Renal cortex interstitium (tissue), 11 donors: ENCODE results near the gene CARD9. TPM values are rescaled to one million over a fixed set of nuclear protein-coding genes. Genes with fewer than 3 reads are reported as not detected.
"Not testable (repeated sequence)": the region's sequence is repeated elsewhere in the genome, so short reads cannot be mapped to it uniquely, and the experiment has no call there.

ENCODE experiments used
- DNase-seq, 11 donors: peaks; one replicate each; pipeline ENCODE4 v3.0.0-alpha.2; 2013; ENCODE audit warnings: low read depth in 9 of 11, low spot score in 4 of 11; ENCODE audit errors: extremely low read depth in 1 of 11
- polyA plus RNA-seq, 3 donors: library from polyadenylated mRNA; unstranded; fragments of 120-200 nt; gene quantifications; one replicate each; pipeline ENCODE4 v1.2.1, GENCODE V29; 2013; ENCODE audit not compliant: insufficient read length in 3 of 3

CARD9 gene
- polyA plus RNA-seq, 3 donors = 1.3 to 3.2 (median 3.0) TPM

GRCh38 chr9:136331556-136332481 is 41.6 kb downstream of the CARD9 start:
- no peak for DNase-seq

DNA sequence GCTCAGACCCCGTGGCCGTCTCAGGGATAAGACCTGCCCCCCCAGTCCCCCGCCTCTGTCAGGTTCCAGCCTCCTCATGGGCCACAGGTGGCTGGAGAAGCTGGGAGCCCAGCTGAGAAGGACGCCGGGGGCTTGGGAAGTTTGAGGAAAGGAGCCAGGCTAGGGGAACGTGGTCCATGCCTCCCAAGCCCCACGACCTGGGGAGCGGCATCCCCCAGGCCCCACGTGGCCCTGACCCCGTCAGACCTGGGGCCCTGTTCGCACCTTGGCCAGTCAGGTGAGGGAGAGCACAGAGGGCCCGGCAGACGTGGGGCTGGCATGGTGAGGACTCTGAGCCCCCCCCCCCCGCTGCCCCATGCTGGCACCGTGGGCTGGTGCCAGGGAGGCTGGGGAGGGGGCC is 42.4 kb downstream of the CARD9 start:
- DNase-seq = no peak

- DNase-seq = no peak
Measured at GRCh38 chr9:136330406-136330990, 43.0 kb downstream of the CARD9 start.

- no peak for DNase-seq
Measured at GRCh38 chr9:136329636-136330405, 43.6 kb downstream of the CARD9 start.

GRCh38 chr9:136329211-136329627 is 44.2 kb downstream of the CARD9 start:
- no peak for DNase-seq

- no peak for DNase-seq
Measured at GRCh38 chr9:136328622-136329041, 44.8 kb downstream of the CARD9 start.

DNA sequence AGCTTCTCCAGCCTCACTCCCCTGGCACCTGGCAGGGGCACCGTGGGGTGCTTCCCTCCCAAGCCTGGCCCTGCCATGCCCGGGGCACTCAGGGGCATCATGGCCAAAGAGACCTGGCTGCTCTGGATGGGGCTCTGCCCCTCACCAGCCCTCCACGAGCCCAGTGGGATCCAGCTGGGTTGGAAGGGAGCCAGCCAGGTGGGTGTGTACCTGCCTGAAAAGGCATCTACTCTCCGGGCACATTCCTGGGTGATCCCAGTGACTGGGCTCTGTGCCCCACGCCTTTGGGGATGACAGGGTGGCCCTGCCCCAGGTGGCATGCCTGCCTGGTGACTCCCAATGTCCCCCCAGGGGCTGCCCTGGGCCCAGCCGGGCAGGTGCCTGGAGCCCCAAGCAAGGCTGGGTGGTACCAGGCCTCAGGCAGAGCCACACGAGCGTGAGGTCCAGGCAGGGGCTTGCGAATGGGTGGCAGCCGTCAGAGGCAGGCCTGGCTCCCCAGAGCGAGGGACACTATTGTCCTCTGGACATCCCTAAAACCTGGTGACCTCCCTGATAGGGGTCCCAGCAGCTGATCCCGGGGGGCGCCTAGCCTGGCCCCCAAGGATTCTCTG is 45.4 kb downstream of the CARD9 start:
- no peak for DNase-seq

DNA sequence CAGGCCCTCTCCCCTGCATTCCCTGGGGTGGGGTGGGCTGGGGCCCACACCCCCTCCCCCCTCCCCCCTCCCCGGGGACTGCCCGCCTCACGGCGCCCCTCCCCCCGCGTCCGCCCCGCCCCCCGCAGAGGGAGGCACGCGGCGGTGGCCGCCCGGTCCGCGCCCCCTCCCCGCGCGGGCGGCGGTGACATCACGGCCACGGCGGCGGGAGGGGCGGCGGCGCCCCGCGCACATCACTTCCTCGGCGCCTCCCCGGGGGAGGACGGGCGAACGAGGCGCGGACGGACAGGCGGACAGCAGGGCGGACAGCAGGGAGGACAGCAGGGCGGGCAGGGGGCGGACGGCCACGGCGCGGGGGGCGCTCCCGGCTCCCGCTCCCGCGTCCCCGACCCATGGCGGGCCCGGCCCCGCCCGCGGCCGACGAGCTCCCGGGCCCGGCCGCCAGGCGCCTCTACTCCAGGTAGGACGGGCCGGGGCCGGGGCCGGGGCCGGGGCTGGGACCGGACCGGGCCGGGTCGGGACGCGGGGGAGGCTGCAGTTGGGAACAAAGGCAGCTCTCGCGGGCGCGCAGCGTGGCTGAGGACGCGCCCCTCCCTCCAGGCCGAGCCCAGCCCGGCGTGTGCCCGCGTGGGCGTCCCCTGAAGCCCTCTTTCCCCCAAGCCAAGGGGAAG is 46.0 kb downstream of the CARD9 start, which contains the start of gene GPSM1:
GPSM1 (plus strand) TSS at position 236 of the 671 bp plus-strand sequence; CDS start at position 393, 157 bp downstream.
- DNase-seq = peak in 1 of 11 donors; percentile 34

DNA sequence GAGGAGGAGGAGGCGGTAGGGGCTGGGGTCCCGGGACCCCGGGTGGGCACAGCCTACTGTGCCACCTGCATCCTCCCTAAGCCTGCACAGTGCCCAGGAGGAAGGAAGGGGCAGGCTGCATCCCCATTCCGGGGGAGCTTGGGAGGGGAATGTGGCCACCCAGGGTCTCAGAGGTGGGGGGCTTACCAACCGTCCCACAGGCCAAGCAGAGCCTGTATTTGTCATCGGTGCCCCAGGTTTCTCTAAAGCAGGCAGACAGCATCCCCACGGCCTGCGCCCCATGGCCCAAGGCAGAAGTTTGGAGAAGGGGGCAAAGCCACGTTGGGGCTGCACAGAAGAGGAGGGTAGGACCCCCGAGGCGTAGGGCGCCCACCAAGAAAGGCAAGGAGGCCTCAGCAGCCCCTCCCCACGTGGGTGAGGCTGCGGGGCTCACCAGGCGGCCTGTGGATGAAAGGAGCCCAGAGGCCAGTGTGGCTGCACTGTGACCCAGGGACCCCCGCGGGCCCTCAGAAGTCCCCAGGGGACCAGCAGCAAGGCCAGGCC is 46.6 kb downstream of the CARD9 start:
- no peak for DNase-seq

DNA sequence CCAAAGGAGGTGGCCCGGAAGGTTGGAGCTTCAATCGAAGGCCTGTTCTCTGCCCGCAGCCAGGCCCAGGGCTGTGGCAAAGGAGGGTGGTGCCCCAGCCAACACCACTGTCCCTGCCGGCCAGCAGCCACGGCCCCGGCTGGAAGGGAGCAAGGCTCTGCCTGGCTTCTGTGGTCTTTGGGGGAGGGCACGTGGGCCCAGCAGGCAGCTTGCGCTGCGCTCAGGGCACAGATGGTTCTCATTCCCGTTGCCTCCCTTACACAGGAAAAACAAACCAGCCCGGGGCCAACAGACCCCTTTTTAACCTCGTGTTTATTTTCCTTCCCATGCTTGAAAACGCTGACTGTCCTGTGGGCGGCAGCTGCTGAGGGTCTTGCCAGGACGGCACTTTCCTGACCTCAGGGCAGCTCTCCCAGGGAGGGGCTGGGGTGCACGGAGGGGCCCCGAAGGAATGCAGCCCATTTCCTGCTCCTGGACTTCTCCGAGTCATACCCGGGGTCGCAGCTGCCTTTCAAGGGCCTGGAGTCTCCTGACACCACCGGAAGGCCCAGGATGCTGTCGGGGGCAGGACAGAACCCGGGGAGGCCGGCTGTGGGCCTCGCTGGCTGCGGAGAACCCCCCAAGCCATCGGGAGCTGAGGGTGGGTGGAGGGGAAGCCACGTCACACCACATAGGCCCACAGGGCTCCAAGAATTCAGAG is 47.3 kb downstream of the CARD9 start:
- peak in 1 of 11 donors; percentile 48 for DNase-seq

- no peak for DNase-seq
Measured at GRCh38 chr9:136325358-136325757, 48.1 kb downstream of the CARD9 start.

GRCh38 chr9:136324501-136325300 is 48.8 kb downstream of the CARD9 start:
- DNase-seq = no peak

GRCh38 chr9:136323371-136323789 is 50.1 kb downstream of the CARD9 start:
- no peak for DNase-seq

DNA sequence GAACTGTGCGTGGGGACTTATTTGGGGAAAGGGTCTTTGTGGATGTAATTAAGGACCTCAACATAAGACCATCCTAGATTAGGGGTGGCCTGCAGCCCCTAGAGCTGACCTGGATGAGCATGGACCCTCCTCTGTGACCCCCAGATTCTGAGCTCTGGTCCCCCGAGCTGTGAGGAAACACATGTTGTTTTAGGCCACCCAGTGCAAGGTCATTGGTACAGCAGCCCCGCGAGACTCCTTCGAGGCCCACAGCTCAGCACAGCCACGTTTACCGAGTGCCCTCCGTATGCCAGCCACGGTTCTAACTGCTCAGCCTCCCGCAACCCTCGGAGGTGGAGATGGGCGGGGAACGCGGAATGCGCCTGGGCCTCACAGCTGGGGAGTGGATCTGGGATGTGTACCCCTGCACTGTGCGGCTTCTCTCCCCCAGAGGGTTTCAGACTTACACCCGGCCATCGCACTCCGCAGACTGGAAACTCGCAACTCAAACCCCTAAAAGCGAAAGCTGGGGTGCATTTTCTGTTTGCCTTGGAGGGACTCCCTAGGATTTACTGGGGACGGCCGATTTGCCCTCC is 50.6 kb downstream of the CARD9 start:
- DNase-seq = no peak

DNA sequence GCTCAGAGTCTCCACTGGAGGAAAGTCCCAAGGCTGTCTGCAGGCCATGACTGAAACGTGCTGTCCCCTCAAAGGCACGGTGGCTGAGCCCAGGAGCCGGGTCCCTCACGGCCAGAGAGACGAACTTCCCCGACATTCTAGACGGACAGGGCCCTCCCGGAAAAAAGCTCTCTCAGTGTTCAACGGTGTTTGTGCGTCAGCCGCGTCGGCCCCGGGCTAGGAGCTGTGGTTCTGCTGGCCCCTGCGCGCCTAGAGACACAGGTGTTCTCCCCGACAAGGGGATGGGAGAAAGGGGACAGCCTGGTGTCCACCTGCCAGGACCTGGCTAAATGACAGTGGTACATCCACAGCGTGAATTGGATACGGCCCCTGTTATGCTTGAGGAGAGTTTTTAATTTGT is 51.9 kb downstream of the CARD9 start:
- no peak for DNase-seq

GRCh38 chr9:136320972-136321371 is 52.5 kb downstream of the CARD9 start:
- DNase-seq = not testable (repeated sequence)

- DNase-seq = not testable (repeated sequence)
Measured at GRCh38 chr9:136319955-136320354, 53.5 kb downstream of the CARD9 start.
